Measurements from ENCODE around the gene CYP51A1. TPM values are rescaled to one million over a fixed set of nuclear protein-coding genes. Genes with fewer than 3 reads are reported as not detected.

CYP51A1 gene
- 230 and 264 TPM in 2 replicates for total RNA-seq

GRCh38 chr7:92134271-92135051 lies at the start of gene CYP51A1:
Gene CYP51A1 (minus strand): TSS chr7:92134477. CDS start chr7:92134364, 113 bp downstream.

GRCh38 chr7:92178928-92179924 lies 44.9 kb upstream of the CYP51A1 start, which contains the start of gene LRRD1:
Gene LRRD1 (minus strand): TSS chr7:92179142. CDS start chr7:92165202, 13,940 bp downstream.

Other genes with a start within 250 kb of the CYP51A1 start
- gene AKAP9, start 193.6 kb downstream of the CYP51A1 start, total RNA-seq, result 12.1 and 13.5 TPM in 2 replicates
- not detected in 2 replicates for gene LRRD1, start 44.7 kb upstream of the CYP51A1 start, total RNA-seq
- gene KRIT1, start 111.4 kb upstream of the CYP51A1 start, total RNA-seq, result 19.3 and 25.2 TPM in 2 replicates
- gene ANKIB1, start 111.5 kb upstream of the CYP51A1 start, total RNA-seq, result 22.5 and 33.7 TPM in 2 replicates